ENCODE data around the gene BMPR1B. TPM values are rescaled to one million over a fixed set of nuclear protein-coding genes. Genes with fewer than 3 reads are reported as not detected.

The BMPR1B gene
- total and polyA plus RNA-seq, 2 of the 4 experiments (the other 2 are of a cell fraction) = 0.24 to 0.90 TPM

GRCh38 chr4:94932366-94932765 is 174.6 kb downstream of the BMPR1B start:
- Histone ChIP-seq H2BK20ac (ENCODE audit: low read depth, low read length) (no peak overlapping the region), H3K4ac (ENCODE audit: low read depth, low read length) (no peak overlapping the region), H3K4me2 (ENCODE audit: low read depth, low read length) (no peak overlapping the region), H3K4me1 (ENCODE audit: control insufficient read depth, insufficient read depth, low read length) (peaks cover 9% of the 10 kb centered on the region), H2BK5ac (ENCODE audit: low read depth, low read length, poor library complexity, severe bottlenecking) (no peak overlapping the region), H2AK5ac (ENCODE audit: low read depth, low read length) (no peak overlapping the region), H3K4me3 (ENCODE audit: insufficient read depth, low read depth, low read length) (no peak overlapping the region), H2BK15ac (ENCODE audit: low read depth, low read length) (no peak overlapping the region), H3K79me1 (ENCODE audit: low read depth in 1 of 2, low read length in 2 of 2) (0 out of 4 replicates have a peak, but pooled peaks cover 0 to 3% of the 10 kb centered on the region in 2 experiments), H3K9ac (ENCODE audit: low read depth, low read length) (no peak overlapping the region), H3K27ac (ENCODE audit: insufficient read depth, low read length) (no peak overlapping the region), H3K36me3 (ENCODE audit: control insufficient read depth, insufficient read depth, low read length) (no peaks in the 10 kb centered on the region), H3K27me3 (ENCODE audit: control insufficient read depth, insufficient read depth, low read length) (no peaks in the 10 kb centered on the region), H3K23ac (ENCODE audit: low read depth, low read length) (no peak overlapping the region), H3K14ac (replicated peaks; ENCODE audit: low read depth, low read length) (no peak overlapping the region), H2AFZ (replicated peaks; ENCODE audit: low read length, poor library complexity) (no peak overlapping the region), H2BK120ac (ENCODE audit: low read depth, low read length) (no peak overlapping the region), H2AK9ac (replicated peaks; ENCODE audit: low read depth, low read length, poor library complexity) (no peak overlapping the region), H3K9me1 (ENCODE audit: insufficient read depth, low read length) (peaks cover 3% of the 10 kb centered on the region), H4K20me1 (ENCODE audit: insufficient read depth, low read length) (no peaks in the 10 kb centered on the region), H4K8ac (ENCODE audit: low read depth in 2 of 2, low read length in 2 of 2) (no peak overlapping the region), H3K56ac (ENCODE audit: extremely low read depth, insufficient read depth, low read length) (no peak overlapping the region), H4K91ac (ENCODE audit: insufficient read depth, low read depth, low read length) (no peak overlapping the region), H3K9me3 (ENCODE audit: control insufficient read depth, insufficient read depth, low read length) (no peaks in the 10 kb centered on the region), H4K5ac (ENCODE audit: low read depth, low read length) (no peak overlapping the region), H3K18ac (ENCODE audit: low read depth, low read length) (no peak overlapping the region)
- no TSS peak for BruUV-seq (replicated peaks)
- ATAC-seq (ENCODE audit: low read depth) (no peak), DNase-seq (no peak)
- dilution Hi-C loops (cut with HindIII; ENCODE audit: low sequenced_read_pairs, unreplicated experiment) (no loop called here), in situ Hi-C loops (cut with MboI; ENCODE audit: low sequenced_read_pairs) (no loop called here), intact Hi-C loops (cut with micrococcal nuclease) (no loop called here)
- ChIA-PET CTCF (no interaction called here), POLR2A (ENCODE audit: unreplicated experiment) (no interaction called here)
- TF ChIP-seq CHD1 (IDR thresholded peaks at IDR 0.05; ENCODE audit: low read depth, low read length) (no peak), USF2 (IDR thresholded peaks at IDR 0.05; ENCODE audit: low read depth, low read length) (no peak), POLR2A (IDR thresholded peaks at IDR 0.05; ENCODE audit: low read depth, low read length) (no peak), RAD21 (IDR thresholded peaks at IDR 0.05; ENCODE audit: low read length) (no peak), NFE2L2 (IDR thresholded peaks at IDR 0.05; ENCODE audit: low read depth, low read length) (no peak), FOS (IDR thresholded peaks at IDR 0.05; ENCODE audit: low read depth, low read length) (no peak), MAZ (IDR thresholded peaks at IDR 0.05; ENCODE audit: borderline replicate concordance, low read depth, low read length) (no peak), SMC3 (IDR thresholded peaks at IDR 0.05; ENCODE audit: low read depth, low read length) (no peak), CEBPB (IDR thresholded peaks at IDR 0.05; ENCODE audit: low read depth, low read length) (no peak), BHLHE40 (IDR thresholded peaks at IDR 0.05; ENCODE audit: low read depth, low read length) (no peak), MAFK (IDR thresholded peaks at IDR 0.05; ENCODE audit: low read depth, low read length) (no peak), RFX5 (IDR thresholded peaks at IDR 0.05; ENCODE audit: low read depth, low read length) (no peak)
- TF ChIP-seq, protein P1, sequence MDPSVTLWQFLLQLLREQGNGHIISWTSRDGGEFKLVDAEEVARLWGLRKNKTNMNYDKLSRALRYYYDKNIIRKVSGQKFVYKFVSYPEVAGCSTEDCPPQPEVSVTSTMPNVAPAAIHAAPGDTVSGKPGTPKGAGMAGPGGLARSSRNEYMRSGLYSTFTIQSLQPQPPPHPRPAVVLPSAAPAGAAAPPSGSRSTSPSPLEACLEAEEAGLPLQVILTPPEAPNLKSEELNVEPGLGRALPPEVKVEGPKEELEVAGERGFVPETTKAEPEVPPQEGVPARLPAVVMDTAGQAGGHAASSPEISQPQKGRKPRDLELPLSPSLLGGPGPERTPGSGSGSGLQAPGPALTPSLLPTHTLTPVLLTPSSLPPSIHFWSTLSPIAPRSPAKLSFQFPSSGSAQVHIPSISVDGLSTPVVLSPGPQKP (IDR thresholded peaks at IDR 0.05; ENCODE audit: borderline replicate concordance, low read depth, low read length) = no peak
- TF ChIP-seq, protein P2, sequence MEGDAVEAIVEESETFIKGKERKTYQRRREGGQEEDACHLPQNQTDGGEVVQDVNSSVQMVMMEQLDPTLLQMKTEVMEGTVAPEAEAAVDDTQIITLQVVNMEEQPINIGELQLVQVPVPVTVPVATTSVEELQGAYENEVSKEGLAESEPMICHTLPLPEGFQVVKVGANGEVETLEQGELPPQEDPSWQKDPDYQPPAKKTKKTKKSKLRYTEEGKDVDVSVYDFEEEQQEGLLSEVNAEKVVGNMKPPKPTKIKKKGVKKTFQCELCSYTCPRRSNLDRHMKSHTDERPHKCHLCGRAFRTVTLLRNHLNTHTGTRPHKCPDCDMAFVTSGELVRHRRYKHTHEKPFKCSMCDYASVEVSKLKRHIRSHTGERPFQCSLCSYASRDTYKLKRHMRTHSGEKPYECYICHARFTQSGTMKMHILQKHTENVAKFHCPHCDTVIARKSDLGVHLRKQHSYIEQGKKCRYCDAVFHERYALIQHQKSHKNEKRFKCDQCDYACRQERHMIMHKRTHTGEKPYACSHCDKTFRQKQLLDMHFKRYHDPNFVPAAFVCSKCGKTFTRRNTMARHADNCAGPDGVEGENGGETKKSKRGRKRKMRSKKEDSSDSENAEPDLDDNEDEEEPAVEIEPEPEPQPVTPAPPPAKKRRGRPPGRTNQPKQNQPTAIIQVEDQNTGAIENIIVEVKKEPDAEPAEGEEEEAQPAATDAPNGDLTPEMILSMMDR (conservative IDR thresholded peaks at IDR 0.05; ENCODE audit: low read depth, low read length) = no peak

Measured in IMR-90 (cell line).